Right atrium auricular region (tissue), 2 donors: ENCODE measurements around the gene ZNF169. TPM values are rescaled to one million over a fixed set of nuclear protein-coding genes. Genes with fewer than 3 reads are reported as not detected.
"Not testable (repeated sequence)": the region's sequence is repeated elsewhere in the genome, so short reads cannot be mapped to it uniquely, and the experiment has no call there.

Experiments used
- DNase-seq: peaks from one replicate; pipeline ENCODE4 v3.0.0-alpha.2; 2019; ENCODE audit warnings: low spot score
- H3K27ac ChIP-seq, 2 donors: fragments of 200-600 bp; sonication (generic); 1 replicate in 1 of 2; 2 replicates in 1 of 2; pipeline ENCODE4 v1.5.1; 2016 to 2019
- H3K27me3 ChIP-seq, 2 donors: fragments of 200-600 bp; sonication (generic); one replicate each; pipeline versions ENCODE4 v1.5.1 to v1.6.0; 2017 to 2019
- H3K36me3 ChIP-seq: fragments of 200-600 bp; sonication (generic); one replicate; pipeline ENCODE4 v1.5.1; 2016
- H3K4me1 ChIP-seq, 2 donors: fragments of 200-600 bp; sonication (generic); one replicate each; pipeline versions ENCODE4 v1.5.1 to v1.6.0; 2017 to 2019
- H3K4me3 ChIP-seq, 2 donors: fragments of 200-600 bp; sonication (generic); 1 replicate in 1 of 2; 2 replicates in 1 of 2; pipeline ENCODE4 v1.5.1; 2017 to 2019; ENCODE audit warnings: mild to moderate bottlenecking in 1 of 2, moderate library complexity in 1 of 2
- H3K9me3 ChIP-seq, 2 donors: fragments of 200-600 bp; sonication (generic); one replicate each; pipeline ENCODE4 v1.5.1; 2019
- total RNA-seq, 2 donors: library from RNA; depleted of rRNA; stranded (reverse); fragments of >200 nt; gene quantifications; one replicate each; pipeline ENCODE4 v1.1.0, GENCODE V29; 2016
- TF ChIP-seq, protein P1 (sequence below), 2 donors: fragments of 200-600 bp; sonication (generic); IDR thresholded peaks; one replicate each; pipeline ENCODE4 v1.5.1; 2019; ENCODE audit warnings: antibody characterized with exemption in 2 of 2

ZNF169 gene
- total RNA-seq, 2 donors from 2014 or later, result 1.8 to 6.5 TPM

DNA sequence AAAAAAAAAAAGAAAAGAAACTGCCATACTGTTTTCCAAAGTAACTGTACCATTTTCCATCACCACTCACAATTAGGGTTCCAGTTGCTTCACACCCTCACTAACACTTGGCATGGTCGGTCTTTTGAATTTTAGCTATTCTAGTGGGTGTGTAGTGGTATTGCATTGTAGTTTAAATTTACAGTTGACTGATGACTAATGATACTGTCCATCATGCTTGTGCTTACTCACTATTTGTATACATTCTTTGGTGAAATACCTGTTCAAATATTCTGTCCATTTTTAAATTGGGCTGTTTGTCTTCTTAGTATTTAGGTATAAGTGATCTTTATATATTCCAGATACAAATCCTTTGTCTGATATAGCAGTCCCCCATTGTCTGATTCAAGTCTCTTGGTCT is 36.2 kb upstream of the ZNF169 start:
- Histone ChIP-seq H3K4me1 (no peaks in the 10 kb centered on the region), H3K4me3 (no peak overlapping the region)
- TF ChIP-seq, protein P1, sequence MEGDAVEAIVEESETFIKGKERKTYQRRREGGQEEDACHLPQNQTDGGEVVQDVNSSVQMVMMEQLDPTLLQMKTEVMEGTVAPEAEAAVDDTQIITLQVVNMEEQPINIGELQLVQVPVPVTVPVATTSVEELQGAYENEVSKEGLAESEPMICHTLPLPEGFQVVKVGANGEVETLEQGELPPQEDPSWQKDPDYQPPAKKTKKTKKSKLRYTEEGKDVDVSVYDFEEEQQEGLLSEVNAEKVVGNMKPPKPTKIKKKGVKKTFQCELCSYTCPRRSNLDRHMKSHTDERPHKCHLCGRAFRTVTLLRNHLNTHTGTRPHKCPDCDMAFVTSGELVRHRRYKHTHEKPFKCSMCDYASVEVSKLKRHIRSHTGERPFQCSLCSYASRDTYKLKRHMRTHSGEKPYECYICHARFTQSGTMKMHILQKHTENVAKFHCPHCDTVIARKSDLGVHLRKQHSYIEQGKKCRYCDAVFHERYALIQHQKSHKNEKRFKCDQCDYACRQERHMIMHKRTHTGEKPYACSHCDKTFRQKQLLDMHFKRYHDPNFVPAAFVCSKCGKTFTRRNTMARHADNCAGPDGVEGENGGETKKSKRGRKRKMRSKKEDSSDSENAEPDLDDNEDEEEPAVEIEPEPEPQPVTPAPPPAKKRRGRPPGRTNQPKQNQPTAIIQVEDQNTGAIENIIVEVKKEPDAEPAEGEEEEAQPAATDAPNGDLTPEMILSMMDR (IDR thresholded peaks at IDR 0.05), result no peak

DNA sequence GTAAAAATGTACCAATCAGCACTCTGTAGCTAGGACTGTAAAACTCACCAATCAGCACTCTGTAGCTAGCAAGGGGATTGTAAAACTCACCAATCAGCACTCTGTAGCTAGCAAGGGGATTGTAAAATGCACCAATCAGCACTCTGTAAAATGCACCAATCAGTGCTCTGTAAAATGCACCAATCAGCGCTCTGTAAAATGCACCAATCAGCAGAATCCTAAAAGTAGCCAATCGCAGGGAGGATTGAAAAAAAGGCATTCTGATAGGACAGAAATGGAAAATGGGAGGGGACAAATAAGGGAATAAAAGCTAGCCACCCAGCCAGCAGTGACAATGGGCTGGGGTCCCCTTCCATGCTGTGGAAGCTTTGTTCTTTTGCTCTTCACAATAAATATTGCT is 33.7 kb upstream of the ZNF169 start:
- not testable (repeated sequence) for DNase-seq, H3K4me1 ChIP-seq, H3K27ac ChIP-seq, H3K36me3 ChIP-seq, H3K27me3 ChIP-seq, H3K4me3 ChIP-seq
- peaks cover 0 to 19% of the 10 kb centered on the region in 2 donors for H3K9me3 ChIP-seq

More for the DNA sequence above, 36.2 kb upstream of the ZNF169 start:
- Histone ChIP-seq H3K36me3 (no peaks in the 10 kb centered on the region), H3K9me3 (peaks cover 0 to 7% of the 10 kb centered on the region in 2 donors), H3K27ac (no peak overlapping the region), H3K27me3 (no peaks in the 10 kb centered on the region)
- no peak for DNase-seq

DNA sequence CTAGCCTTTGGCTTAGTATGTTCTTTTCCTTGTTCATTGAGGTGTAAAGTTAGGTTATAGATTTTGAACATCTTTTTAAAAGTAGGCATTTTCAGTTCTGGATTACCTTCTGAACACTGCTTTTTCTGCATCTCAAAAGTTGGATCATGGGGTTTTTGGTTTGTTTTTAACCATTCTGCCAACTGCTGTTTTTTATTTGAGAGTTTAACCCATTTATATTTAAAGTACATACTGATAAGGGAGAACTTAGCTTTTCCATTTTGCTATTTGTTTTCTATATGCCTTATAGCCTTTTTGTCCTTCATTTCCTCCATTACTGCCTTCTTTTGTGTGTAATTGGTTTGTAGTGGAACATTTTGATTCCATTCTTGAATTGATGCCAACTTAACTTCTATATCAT is 30.5 kb upstream of the ZNF169 start:
- H3K36me3 ChIP-seq, result no peaks in the 10 kb centered on the region
- no peak overlapping the region for H3K27ac ChIP-seq
- TF ChIP-seq, protein P1 (IDR thresholded peaks at IDR 0.05), result no peak
- H3K9me3 ChIP-seq, result peaks cover 0 to 19% of the 10 kb centered on the region in 2 donors
- H3K27me3 ChIP-seq, result no peaks in the 10 kb centered on the region
- H3K4me3 ChIP-seq, result no peak overlapping the region
- H3K4me1 ChIP-seq, result no peaks in the 10 kb centered on the region
- no peak for DNase-seq

DNA sequence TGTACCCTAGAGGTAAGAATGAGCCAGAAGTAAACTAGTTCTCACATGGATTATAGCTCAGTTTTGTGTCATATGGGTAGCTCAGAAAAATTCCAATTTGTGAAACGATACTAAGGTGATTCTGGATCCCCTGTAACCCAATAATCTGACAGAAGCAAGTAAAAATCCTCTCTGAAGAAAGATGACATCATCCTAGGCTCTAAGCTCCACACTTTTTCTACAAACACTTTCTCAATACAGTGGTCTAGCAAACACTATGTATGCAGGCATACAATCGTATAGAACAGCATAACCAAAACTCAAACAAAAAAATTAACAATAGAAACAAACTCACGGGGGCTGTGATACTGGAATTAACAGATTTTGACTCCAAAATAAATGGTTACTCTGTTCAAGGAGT is 26.7 kb upstream of the ZNF169 start:
- DNase-seq, result no peak
- H3K36me3 ChIP-seq, result no peaks in the 10 kb centered on the region
- H3K4me1 ChIP-seq, result no peaks in the 10 kb centered on the region
- peaks cover 0 to 12% of the 10 kb centered on the region in 2 donors for H3K9me3 ChIP-seq
- no peaks in the 10 kb centered on the region for H3K27me3 ChIP-seq
- TF ChIP-seq, protein P1 (IDR thresholded peaks at IDR 0.05), result no peak
- H3K27ac ChIP-seq, result no peak overlapping the region
- H3K4me3 ChIP-seq, result no peak overlapping the region

DNA sequence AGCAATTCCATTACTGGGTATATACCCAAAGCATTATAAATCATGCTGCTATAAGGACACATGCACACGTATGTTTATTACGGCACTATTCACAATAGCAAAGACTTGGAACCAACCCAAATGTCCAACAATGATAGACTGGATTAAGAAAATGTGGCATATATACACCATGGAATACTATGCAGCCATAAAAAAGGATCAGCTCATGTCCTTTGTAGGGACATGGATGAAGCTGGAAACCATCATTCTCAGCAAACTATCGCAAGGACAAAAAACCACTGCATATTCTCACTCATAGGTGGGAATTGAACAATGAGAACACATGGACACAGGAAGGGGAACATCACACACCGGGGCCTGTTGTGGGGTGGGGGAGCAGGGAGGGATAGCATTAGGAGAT is 18.0 kb upstream of the ZNF169 start:
- H3K27me3 ChIP-seq, H3K4me3 ChIP-seq: not testable (repeated sequence)

DNA sequence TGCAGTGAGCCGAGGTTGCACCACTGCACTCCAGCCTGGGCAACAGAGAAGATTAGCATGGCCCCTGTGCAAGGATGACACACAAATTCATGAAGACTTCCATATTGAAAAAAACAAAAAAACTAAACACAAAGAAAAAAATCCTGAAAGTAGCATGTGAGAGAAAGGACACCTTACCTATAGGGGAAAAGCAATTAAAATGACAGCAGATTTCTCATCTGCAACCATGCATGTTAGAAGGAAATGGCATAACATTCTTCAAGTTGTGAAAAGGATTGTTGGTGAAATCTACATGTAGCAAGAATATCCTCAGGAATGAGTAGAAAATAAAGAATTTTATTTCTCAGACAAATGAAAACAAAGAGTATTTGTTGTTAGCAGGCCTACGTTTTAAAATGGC is 13.4 kb upstream of the ZNF169 start:
- Histone ChIP-seq H3K9me3 (no peaks in the 10 kb centered on the region), H3K4me1 (no peaks in the 10 kb centered on the region), H3K36me3 (no peaks in the 10 kb centered on the region), H3K27me3 (no peaks in the 10 kb centered on the region), H3K27ac (no peak overlapping the region), H3K4me3 (no peak overlapping the region)
- no peak for DNase-seq
- TF ChIP-seq, protein P1 (IDR thresholded peaks at IDR 0.05), result no peak

More for the DNA sequence above, 18.0 kb upstream of the ZNF169 start:
- not testable (repeated sequence) for H3K9me3 ChIP-seq, DNase-seq, H3K36me3 ChIP-seq, H3K4me1 ChIP-seq, H3K27ac ChIP-seq

DNA sequence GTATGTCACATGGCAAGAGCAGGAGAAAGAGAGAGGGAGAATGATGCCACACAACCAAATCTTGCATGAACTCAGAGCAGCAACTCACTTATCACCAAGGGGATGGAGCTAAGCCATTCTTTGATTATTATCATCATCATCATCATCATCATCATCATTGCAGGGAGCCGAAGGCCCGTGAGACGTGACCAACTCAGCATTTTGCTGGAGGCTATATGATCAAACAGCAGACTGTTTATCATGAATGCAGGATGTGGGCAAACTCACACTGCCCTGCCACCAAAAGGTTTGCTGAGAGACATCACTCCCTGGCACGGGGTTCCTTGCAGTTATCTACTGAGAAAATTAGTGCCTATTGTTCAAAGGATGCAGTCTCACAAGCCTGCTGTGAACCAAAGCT is 8.6 kb upstream of the ZNF169 start:
- Histone ChIP-seq H3K36me3 (no peaks in the 10 kb centered on the region), H3K9me3 (no peaks in the 10 kb centered on the region), H3K4me3 (no peak overlapping the region), H3K27me3 (no peaks in the 10 kb centered on the region), H3K4me1 (no peaks in the 10 kb centered on the region), H3K27ac (no peak overlapping the region)
- TF ChIP-seq, protein P1 (IDR thresholded peaks at IDR 0.05), result no peak
- no peak for DNase-seq
